Measurements from ENCODE around the gene ATP1B3.

Gene ATP1B3

DNA sequence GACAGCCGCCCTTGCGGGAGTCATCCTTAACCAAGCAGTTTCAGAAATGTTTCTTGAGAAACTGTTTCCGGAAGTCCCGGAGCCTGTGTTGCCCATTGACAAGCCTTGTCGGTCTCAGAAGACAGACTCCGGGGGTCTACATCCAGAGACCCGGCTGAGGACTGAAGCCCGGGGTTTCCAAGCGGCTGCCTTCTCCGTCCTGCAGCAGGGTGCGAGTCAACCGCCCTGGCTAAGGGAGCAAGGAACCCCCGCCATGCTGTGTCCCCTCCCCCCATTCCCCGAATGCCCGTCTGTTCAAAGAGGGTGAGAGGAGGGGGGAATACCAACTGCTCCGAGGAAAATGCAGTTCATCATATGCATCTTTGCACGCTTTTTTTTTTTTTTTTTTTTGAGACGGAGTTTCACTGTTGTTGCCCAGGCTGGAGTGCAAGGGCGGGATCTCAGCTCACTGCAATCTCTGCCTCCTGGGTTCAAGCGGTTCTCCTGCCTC is 61.6 kb downstream of the ATP1B3 start:
- over 99% methylated on average over 18 of the region's 20 CpGs for WGBS (ENCODE audit: insufficient coverage)
- peaks cover 0 to 33% (median 25%) of the 10 kb centered on the region in 4 experiments for H3K4me1 ChIP-seq (ENCODE audit: control extremely low read depth in 1 of 4, control insufficient read depth in 4 of 4, insufficient read depth in 4 of 4, low read length in 3 of 4)
- H3K9me3 ChIP-seq (ENCODE audit: control extremely low read depth in 1 of 5, control insufficient read depth in 4 of 5, insufficient read depth in 2 of 5, low read depth in 1 of 5, low read length in 4 of 5) = no peaks in the 10 kb centered on the region
- no peaks in the 10 kb centered on the region for H3K27me3 ChIP-seq (replicated peaks in 2 of 5; ENCODE audit: control insufficient read depth in 4 of 5, insufficient read depth in 5 of 5, low read length in 4 of 5)
- POLR2A ChIA-PET = no interaction called here
- no peaks in the 10 kb centered on the region for H3K36me3 ChIP-seq (ENCODE audit: control insufficient read depth in 4 of 4, insufficient read depth in 4 of 4, low read length in 3 of 4)
- DNase-seq = no peak
- no peak overlapping the region for H3K4me3 ChIP-seq (ENCODE audit: control insufficient read depth in 1 of 7, extremely low read depth in 1 of 7, insufficient read depth in 4 of 7, low read depth in 2 of 7, low read length in 6 of 7)
- H3K27ac ChIP-seq (ENCODE audit: insufficient read depth in 1 of 2, low read depth in 1 of 2, low read length in 2 of 2, poor library complexity in 1 of 2, severe bottlenecking in 2 of 2) = no peak overlapping the region
- CTCF ChIA-PET = no interaction called here

DNA sequence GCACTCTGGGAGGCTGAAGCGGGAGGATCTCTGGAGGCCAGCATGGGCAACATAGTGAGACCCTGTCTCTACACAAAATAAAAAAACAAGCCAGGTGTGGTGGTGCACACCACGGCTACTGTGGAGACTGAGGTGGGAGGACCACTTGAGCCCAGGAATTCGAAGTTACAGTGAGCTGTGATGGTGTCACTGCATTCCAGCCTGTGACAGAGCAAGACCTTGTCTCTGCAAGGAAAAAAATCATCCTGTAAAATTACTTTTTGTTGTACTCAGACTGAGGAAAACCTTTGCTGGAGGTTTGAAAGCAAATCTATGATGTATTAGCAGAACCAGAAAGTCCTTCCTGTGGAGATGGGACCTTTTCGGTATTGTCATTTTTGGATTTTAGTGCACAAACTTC is 63.3 kb downstream of the ATP1B3 start:
- POLR2A ChIA-PET = no interaction called here
- H3K4me1 ChIP-seq (ENCODE audit: control extremely low read depth in 1 of 4, control insufficient read depth in 4 of 4, insufficient read depth in 4 of 4, low read length in 3 of 4) = peaks cover 0 to 24% (median 18%) of the 10 kb centered on the region in 4 experiments
- no peak overlapping the region for H3K27ac ChIP-seq (ENCODE audit: insufficient read depth in 1 of 2, low read depth in 1 of 2, low read length in 2 of 2, poor library complexity in 1 of 2, severe bottlenecking in 2 of 2)

DNA sequence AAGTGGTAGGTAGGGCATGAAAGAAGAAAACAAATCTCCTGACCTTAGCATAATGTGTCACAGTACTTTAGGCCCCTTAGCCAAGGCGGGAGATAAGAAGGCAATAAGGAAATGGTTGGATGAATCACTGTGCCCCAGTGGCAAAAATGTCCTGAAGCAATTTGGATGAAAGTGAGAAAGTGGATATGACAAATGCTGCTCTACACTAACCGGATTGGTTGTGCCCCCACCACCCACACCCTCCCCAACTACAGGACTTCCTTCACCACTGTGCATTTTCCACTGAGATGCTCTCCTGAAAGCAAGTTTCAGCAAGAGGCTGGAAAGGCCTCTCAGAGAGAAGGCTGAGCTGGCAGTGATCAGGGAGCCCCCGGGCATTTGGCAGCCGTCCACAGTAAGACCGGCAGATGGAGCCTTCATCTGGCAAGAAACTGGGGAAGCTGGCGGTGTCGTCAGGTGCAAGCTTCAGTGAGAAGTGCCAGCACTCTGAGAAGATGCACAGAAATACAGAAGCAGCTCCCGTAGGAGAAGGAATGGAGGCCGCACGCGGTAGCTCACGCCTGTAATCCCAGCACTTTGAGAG is 63.8 kb downstream of the ATP1B3 start:
- H3K4me3 ChIP-seq (ENCODE audit: control insufficient read depth in 1 of 7, extremely low read depth in 1 of 7, insufficient read depth in 4 of 7, low read depth in 2 of 7, low read length in 6 of 7) = no peak overlapping the region
- H3K9me3 ChIP-seq (ENCODE audit: control extremely low read depth in 1 of 5, control insufficient read depth in 4 of 5, insufficient read depth in 2 of 5, low read depth in 1 of 5, low read length in 4 of 5) = no peaks in the 10 kb centered on the region
- CTCF ChIA-PET = interaction anchor here (0.8 to 2.0 kb wide), 8 partner anchors 9 to 201 kb away, joined by 3 to 8 read pairs (median 4); no protein-coding TSS in a partner anchor
- DNase-seq = peak; percentile 53 to 82 (median 79)
- H3K4me1 ChIP-seq (ENCODE audit: control extremely low read depth in 1 of 4, control insufficient read depth in 4 of 4, insufficient read depth in 4 of 4, low read length in 3 of 4) = peaks cover 0 to 24% (median 18%) of the 10 kb centered on the region in 4 experiments
- no peak overlapping the region for H3K27ac ChIP-seq (ENCODE audit: insufficient read depth in 1 of 2, low read depth in 1 of 2, low read length in 2 of 2, poor library complexity in 1 of 2, severe bottlenecking in 2 of 2)
- 44% methylated on average over 10 of the region's 12 CpGs for WGBS (ENCODE audit: insufficient coverage)
- H3K36me3 ChIP-seq (ENCODE audit: control insufficient read depth in 4 of 4, insufficient read depth in 4 of 4, low read length in 3 of 4) = peaks cover 0 to 1% (median 0%) of the 10 kb centered on the region in 4 experiments
- no peaks in the 10 kb centered on the region for H3K27me3 ChIP-seq (replicated peaks in 2 of 5; ENCODE audit: control insufficient read depth in 4 of 5, insufficient read depth in 5 of 5, low read length in 4 of 5)
- POLR2A ChIA-PET = interaction anchor here (1.2 kb wide), 1 partner anchor 305 kb away, joined by 4 read pairs; no protein-coding TSS in a partner anchor

More for the DNA sequence above, 63.3 kb downstream of the ATP1B3 start:
- no peaks in the 10 kb centered on the region for H3K9me3 ChIP-seq (ENCODE audit: control extremely low read depth in 1 of 5, control insufficient read depth in 4 of 5, insufficient read depth in 2 of 5, low read depth in 1 of 5, low read length in 4 of 5)
- H3K27me3 ChIP-seq (replicated peaks in 2 of 5; ENCODE audit: control insufficient read depth in 4 of 5, insufficient read depth in 5 of 5, low read length in 4 of 5) = no peaks in the 10 kb centered on the region
- H3K36me3 ChIP-seq (ENCODE audit: control insufficient read depth in 4 of 4, insufficient read depth in 4 of 4, low read length in 3 of 4) = no peaks in the 10 kb centered on the region
- DNase-seq = no peak
- no peak overlapping the region for H3K4me3 ChIP-seq (ENCODE audit: control insufficient read depth in 1 of 7, extremely low read depth in 1 of 7, insufficient read depth in 4 of 7, low read depth in 2 of 7, low read length in 6 of 7)
- CTCF ChIA-PET = interaction anchor here (1.2 to 1.6 kb wide), 6 partner anchors 9 to 201 kb away, joined by 3 to 6 read pairs (median 4); no protein-coding TSS in a partner anchor
- WGBS (ENCODE audit: insufficient coverage) = 100% methylated on average over 3 of the region's 4 CpGs

DNA sequence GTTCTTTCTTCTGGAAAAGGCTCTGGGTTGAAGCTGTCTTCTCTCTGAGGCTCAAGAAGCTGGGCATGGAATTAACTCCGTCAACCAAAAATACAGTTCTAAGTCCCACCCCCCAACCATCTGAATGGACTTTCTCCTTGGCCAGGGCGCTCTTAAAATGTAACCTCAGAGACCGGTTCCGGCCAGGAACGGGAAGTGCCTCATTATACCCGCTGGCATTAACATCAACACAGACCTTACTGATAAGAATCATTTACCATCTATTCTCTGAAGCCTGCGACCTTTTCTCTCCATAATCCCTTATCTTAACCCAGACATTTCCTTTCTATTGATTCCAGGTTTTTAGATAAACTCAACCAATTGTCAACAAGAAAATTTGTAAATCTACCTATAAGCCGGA is 64.7 kb downstream of the ATP1B3 start:
- Histone ChIP-seq H3K4me3 (ENCODE audit: control insufficient read depth in 1 of 7, extremely low read depth in 1 of 7, insufficient read depth in 4 of 7, low read depth in 2 of 7, low read length in 6 of 7) (peak overlapping the region in 3 of 7 experiments; percentile 37 to 57 (median 43)), H3K36me3 (ENCODE audit: control insufficient read depth in 4 of 4, insufficient read depth in 4 of 4, low read length in 3 of 4) (peaks cover 0 to 9% (median 2%) of the 10 kb centered on the region in 4 experiments), H3K27ac (ENCODE audit: insufficient read depth in 1 of 2, low read depth in 1 of 2, low read length in 2 of 2, poor library complexity in 1 of 2, severe bottlenecking in 2 of 2) (peak overlapping the region in 1 of 2 experiments; percentile 10), H3K4me1 (ENCODE audit: control extremely low read depth in 1 of 4, control insufficient read depth in 4 of 4, insufficient read depth in 4 of 4, low read length in 3 of 4) (peaks cover 0 to 24% (median 18%) of the 10 kb centered on the region in 4 experiments), H3K9me3 (ENCODE audit: control extremely low read depth in 1 of 5, control insufficient read depth in 4 of 5, insufficient read depth in 2 of 5, low read depth in 1 of 5, low read length in 4 of 5) (no peaks in the 10 kb centered on the region), H3K27me3 (replicated peaks in 2 of 5; ENCODE audit: control insufficient read depth in 4 of 5, insufficient read depth in 5 of 5, low read length in 4 of 5) (no peaks in the 10 kb centered on the region)
- POLR2A ChIA-PET = interaction anchor here (1.2 kb wide), 1 partner anchor 306 kb away, joined by 4 read pairs; no protein-coding TSS in a partner anchor
- 3% methylated on average over 8 of the region's 8 CpGs for WGBS (ENCODE audit: insufficient coverage)
- CTCF ChIA-PET = interaction anchor here (0.8 to 2.0 kb wide), 8 partner anchors 10 to 202 kb away, joined by 3 to 8 read pairs (median 4); no protein-coding TSS in a partner anchor
- DNase-seq = peak; percentile 65 to 90 (median 87)

DNA sequence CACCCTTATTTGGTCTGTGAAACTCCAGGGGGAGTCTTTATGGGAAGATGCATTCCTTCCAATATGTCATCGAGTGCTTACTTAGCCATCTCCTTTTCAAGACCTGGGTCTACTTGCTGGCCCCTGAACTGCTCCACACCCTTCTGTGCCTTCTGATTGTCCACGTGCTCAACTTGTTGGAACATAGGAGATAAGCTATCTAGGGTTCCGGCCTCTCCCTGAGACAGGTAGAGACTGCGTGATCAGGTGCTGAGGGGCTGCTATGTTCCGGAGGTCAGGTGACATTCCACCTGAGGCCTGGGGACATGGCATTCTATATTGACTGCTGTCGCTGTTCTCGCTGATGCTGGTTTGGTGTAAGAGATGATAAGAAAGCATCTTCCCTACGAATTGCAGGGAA is 65.6 kb downstream of the ATP1B3 start:
- Histone ChIP-seq H3K36me3 (ENCODE audit: control insufficient read depth in 4 of 4, insufficient read depth in 4 of 4, low read length in 3 of 4) (peaks cover 0 to 13% (median 3%) of the 10 kb centered on the region in 4 experiments), H3K27me3 (replicated peaks in 2 of 5; ENCODE audit: control insufficient read depth in 4 of 5, insufficient read depth in 5 of 5, low read length in 4 of 5) (no peaks in the 10 kb centered on the region), H3K9me3 (ENCODE audit: control extremely low read depth in 1 of 5, control insufficient read depth in 4 of 5, insufficient read depth in 2 of 5, low read depth in 1 of 5, low read length in 4 of 5) (no peaks in the 10 kb centered on the region), H3K27ac (ENCODE audit: insufficient read depth in 1 of 2, low read depth in 1 of 2, low read length in 2 of 2, poor library complexity in 1 of 2, severe bottlenecking in 2 of 2) (no peak overlapping the region), H3K4me3 (ENCODE audit: control insufficient read depth in 1 of 7, extremely low read depth in 1 of 7, insufficient read depth in 4 of 7, low read depth in 2 of 7, low read length in 6 of 7) (no peak overlapping the region), H3K4me1 (ENCODE audit: control extremely low read depth in 1 of 4, control insufficient read depth in 4 of 4, insufficient read depth in 4 of 4, low read length in 3 of 4) (peaks cover 0 to 24% (median 18%) of the 10 kb centered on the region in 4 experiments)
- ChIA-PET POLR2A (no interaction called here), CTCF (interaction anchor here (2.0 kb wide), 1 partner anchor 28 kb away, joined by 8 read pairs; no protein-coding TSS in a partner anchor)
- 92% methylated on average over 8 of the region's 8 CpGs for WGBS (ENCODE audit: insufficient coverage)
- no peak for DNase-seq

DNA sequence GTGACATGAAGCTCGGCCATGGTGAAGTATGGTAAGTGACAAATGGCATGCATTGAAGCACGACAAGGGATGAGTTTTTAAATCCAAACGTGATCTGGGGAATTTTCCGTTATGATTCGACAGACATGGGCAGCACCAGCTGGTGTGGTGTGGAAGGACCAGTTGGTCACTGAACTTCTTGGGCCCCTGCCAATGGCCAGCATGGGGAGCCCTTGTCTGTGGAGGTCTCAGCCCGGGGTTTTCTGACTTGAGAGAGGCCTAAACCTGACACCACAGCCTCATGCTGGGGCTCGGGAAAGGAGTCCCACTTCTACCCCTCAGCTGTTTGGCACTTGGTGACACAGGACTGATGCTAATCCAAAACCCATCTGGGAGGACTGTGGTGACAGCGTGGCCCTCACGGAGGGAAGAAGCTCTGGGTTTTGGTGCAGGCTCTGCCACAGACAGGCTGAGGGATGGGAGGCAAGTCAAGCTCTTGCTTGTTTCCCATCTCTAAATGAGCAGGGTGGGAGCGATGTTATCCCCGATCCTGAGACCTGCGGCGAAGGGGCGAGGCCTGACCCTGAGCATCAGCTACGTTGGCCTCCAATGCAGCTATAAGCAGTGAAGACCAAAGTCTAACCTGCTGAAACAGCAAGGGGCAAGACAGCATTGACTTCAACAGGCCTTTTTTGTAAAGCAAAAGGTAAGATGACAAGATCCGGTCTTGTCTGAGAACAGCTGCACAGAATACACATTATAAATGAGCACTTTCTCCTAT is 69.5 kb downstream of the ATP1B3 start:
- POLR2A ChIA-PET = no interaction called here
- WGBS (ENCODE audit: insufficient coverage) = 95% methylated on average over 15 of the region's 16 CpGs

More for the DNA sequence above, 69.5 kb downstream of the ATP1B3 start:
- Histone ChIP-seq H3K27me3 (replicated peaks in 2 of 5; ENCODE audit: control insufficient read depth in 4 of 5, insufficient read depth in 5 of 5, low read length in 4 of 5) (no peaks in the 10 kb centered on the region), H3K4me3 (ENCODE audit: control insufficient read depth in 1 of 7, extremely low read depth in 1 of 7, insufficient read depth in 4 of 7, low read depth in 2 of 7, low read length in 6 of 7) (no peak overlapping the region), H3K4me1 (ENCODE audit: control extremely low read depth in 1 of 4, control insufficient read depth in 4 of 4, insufficient read depth in 4 of 4, low read length in 3 of 4) (peaks cover under 1 to 14% (median 11%) of the 10 kb centered on the region in 4 experiments), H3K36me3 (ENCODE audit: control insufficient read depth in 4 of 4, insufficient read depth in 4 of 4, low read length in 3 of 4) (peaks cover 2 to 37% (median 16%) of the 10 kb centered on the region in 4 experiments), H3K27ac (ENCODE audit: insufficient read depth in 1 of 2, low read depth in 1 of 2, low read length in 2 of 2, poor library complexity in 1 of 2, severe bottlenecking in 2 of 2) (peak overlapping the region in 1 of 2 experiments; percentile 19), H3K9me3 (ENCODE audit: control extremely low read depth in 1 of 5, control insufficient read depth in 4 of 5, insufficient read depth in 2 of 5, low read depth in 1 of 5, low read length in 4 of 5) (no peaks in the 10 kb centered on the region)
- no peak for DNase-seq
- CTCF ChIA-PET = interaction anchor here (0.7 to 1.9 kb wide), 4 partner anchors 10 to 66 kb away, joined by 3 to 6 read pairs (median 4); no protein-coding TSS in a partner anchor
